GM19455 (cell line): Measurements from ENCODE around the gene ANO5.
"Not testable (repeated sequence)": the region's sequence is repeated elsewhere in the genome, so short reads cannot be mapped to it uniquely, and the experiment has no call there.

Source experiments
- ATAC-seq: cut with Tn5 transposase; IDR thresholded peaks from one replicate; pipeline ENCODE4 v1.9.1; 2021; ENCODE audit not compliant: unreplicated experiment

The ANO5 gene

GRCh38 chr11:22197139-22198005, 4.5 kb downstream of the ANO5 start:
- ATAC-seq = no peak

DNA sequence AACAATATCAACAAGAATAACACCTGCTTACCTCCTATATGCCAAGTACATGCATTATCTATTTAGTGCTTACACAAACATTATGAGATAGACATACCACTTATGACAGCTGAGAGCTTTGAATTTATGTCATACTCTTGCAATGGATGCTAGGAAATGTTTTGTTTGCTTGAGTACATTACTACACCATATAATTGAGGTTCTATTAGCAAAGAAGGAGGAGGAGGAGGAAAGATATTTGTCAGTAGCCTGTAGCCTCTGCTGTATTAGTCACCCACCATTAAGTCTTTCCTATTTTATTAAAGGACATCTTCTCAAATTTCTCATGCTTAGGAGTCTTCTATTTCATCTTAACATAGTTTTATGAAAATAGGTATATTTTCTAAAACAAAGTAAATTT, 6.4 kb downstream of the ANO5 start:
- ATAC-seq = no peak

GRCh38 chr11:22203281-22203680, 10.4 kb downstream of the ANO5 start:
- no peak for ATAC-seq

GRCh38 chr11:22207162-22207561, 14.3 kb downstream of the ANO5 start:
- ATAC-seq = no peak

DNA sequence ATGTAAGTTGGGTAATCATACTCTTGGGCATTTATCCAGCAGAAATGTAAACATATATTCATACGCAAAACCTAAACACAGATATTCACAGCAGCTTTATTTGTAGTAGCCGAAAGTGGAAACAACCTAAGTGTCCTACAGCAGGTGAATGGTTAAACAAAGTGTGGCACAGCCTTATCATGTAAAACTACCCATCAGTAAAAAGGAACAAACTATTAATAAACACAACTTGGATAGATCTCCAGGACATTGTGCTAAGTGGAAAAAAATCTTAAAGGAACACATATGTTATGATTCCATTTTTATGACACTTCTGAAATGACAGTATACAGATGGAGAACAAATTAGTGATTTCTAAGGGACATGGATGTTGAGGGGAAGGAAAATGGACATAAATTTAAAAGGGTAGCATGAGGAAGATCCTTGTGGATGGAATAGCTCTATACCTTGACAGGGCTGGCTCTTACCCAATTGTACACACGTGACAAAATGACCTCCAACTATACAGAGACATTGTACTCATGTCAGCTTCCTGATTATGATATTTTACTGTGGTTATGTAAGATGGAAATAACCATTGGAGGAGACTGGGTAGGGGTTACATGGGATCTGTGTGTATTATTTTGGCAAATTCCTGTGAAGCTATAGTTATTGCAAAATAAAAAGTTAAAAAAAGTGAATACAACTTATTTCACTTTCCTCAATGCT, 15.4 kb downstream of the ANO5 start:
- ATAC-seq = no peak

- no peak for ATAC-seq
These were observed 24.1 kb downstream of the ANO5 start for GRCh38 chr11:22216940-22217339.

DNA sequence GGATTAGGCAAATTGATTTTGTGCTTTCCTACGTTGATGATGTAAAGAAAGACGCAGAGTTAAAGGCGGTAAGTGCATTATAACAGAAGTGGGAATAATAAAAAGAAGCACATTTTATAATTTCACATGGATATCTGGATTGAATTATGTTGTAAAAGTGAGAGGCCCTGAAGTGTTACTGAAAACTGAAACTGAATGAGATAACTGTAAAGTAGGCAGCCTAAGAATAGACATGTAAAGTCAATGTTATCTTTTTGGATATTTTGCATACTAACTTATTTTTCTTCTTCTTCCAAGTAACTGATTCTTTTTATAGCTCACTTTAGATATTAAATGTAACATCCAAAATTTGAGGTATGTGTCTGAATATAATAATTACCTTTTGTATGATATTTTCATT, 28.3 kb downstream of the ANO5 start:
- no peak for ATAC-seq

DNA sequence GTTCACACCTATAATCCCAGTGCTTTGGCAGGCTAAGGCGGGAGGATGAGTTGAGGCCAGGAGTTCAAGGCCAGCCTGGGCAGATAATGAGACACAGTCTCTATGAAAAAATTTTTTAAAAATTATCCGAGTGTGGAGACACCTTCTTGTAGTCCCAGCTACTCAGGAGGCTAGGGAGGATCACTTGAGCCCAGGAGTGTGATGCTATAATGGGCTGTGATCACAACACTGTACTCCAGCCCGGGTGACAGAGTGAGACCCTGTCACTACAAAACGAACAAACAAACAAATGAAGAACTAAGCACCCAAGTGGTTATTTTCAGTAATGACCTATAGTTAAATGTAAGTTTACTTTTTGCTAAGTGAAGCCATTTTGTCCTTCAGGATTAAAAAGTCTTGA, 32.3 kb downstream of the ANO5 start:
- no peak for ATAC-seq

GRCh38 chr11:22234743-22235142, 41.9 kb downstream of the ANO5 start:
- no peak for ATAC-seq

GRCh38 chr11:22244986-22245592, 52.2 kb downstream of the ANO5 start:
- ATAC-seq = peak; percentile 96

DNA sequence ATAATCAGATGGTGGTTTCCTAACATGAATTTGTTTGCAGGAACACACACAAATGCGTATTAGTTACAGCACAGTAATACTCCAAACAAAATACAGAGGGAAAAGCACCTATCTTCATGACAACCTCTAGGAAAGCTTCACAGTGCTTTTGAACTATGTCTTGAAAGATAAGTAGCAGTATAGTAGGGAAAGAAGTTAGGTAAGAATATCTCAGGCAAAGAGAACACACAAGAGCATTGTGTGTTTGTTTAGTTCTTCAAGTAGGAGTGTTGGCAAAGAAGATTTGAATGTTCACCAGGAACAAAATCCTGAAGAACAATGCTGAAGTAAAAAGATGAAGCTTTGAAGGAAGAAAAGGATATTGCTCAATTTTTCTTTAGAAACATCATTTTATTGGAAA, 54.1 kb downstream of the ANO5 start:
- ATAC-seq = no peak

DNA sequence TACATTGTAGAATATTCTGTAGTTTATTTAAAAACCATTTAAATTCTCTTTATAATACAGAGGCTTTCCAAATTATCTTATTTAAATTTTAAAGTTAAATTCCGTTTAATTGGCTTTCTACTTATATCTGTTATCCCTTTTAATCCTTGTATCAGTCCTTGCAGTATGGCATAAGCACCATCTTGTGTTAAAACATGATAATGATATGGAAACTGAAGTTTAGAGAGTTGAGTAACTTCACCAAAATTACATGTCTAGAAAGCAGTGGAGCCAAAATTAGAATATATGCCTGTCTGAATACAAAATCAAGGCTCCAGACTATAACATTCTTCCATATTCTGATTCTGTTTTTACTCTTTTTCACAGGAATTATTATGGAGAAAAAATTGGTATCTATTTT, 57.0 kb downstream of the ANO5 start:
- ATAC-seq = no peak

- ATAC-seq = no peak
These were observed 64.0 kb downstream of the ANO5 start for GRCh38 chr11:22256876-22257275.

DNA sequence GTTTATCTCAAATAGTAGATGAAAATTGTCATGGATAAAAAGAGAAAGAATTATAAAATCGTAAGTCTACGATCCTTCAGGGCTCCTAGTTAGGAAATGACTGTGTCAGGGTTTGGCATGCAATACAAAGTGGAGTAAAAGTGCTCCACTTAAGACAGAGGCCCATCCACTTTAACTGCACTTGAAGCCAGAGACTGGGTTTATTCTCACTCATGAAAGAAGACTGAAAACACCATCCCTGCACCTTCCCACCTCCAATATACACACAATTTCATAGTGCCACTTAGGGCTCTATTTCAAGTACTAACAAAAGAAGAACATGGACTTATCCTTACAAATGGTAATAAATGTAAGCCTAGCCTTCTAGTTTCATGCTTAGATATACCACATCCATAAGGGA, 70.7 kb downstream of the ANO5 start:
- no peak for ATAC-seq

GRCh38 chr11:22268983-22269624, 76.2 kb downstream of the ANO5 start:
- not testable (repeated sequence) for ATAC-seq

DNA sequence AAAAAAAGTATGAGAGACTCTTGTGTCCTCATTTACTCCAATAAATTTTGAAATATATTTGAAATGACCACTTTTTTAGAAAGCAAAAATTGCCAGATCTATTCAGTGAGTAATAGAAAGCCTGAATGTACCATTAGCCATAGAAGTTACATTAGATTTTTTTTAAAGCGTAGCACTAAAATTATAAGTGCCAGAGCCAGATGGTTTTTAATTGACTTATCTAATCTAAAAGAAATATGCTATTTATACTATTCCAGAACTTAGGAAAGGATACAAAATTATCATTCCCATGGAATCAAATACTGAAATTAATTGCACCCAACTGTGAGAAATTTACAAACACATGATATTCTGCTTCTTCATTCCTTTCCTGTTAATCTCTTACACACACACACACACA, 80.9 kb downstream of the ANO5 start:
- no peak for ATAC-seq

- no peak for ATAC-seq
These were observed 82.7 kb downstream of the ANO5 start for GRCh38 chr11:22275600-22275999.

DNA sequence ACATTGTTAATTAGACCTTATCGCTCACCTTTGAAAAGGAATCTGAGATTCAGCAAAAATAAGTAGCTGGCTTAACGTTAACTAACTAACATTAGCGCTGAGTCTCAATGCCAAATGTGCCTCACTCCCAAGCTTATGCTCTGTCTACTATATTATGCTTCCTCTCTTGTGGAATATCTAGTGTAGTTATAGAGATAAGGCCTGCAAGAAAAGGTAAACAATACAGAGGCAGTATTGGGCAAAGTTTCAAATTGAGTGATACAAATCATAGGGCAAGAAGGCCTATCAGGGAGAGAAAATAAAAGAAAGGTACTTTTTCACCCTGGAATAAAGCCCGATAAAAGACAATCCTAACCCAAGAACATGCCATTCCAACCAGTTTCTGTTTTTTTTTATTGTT, 83.7 kb downstream of the ANO5 start:
- ATAC-seq = no peak

- ATAC-seq = not testable (repeated sequence)
These were observed 92.1 kb downstream of the ANO5 start for GRCh38 chr11:22284991-22285390.

DNA sequence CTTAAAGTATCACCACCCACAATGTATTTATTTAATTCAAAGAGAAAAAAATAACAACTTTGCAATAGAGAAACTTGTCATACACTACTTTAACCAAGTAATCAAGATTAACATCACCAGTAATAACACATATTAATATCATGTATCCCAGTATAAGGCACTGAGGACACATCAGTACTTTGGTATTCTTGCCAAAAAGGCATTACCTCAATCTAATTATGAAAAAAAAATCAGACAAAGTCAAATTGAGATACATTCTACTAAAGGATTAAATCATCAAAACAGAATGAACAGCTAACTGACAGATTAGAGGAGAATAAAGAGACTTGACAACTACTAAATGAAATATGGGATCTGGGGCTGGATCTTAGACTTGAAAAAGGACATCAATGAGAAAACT, 109.5 kb downstream of the ANO5 start:
- no peak for ATAC-seq

DNA sequence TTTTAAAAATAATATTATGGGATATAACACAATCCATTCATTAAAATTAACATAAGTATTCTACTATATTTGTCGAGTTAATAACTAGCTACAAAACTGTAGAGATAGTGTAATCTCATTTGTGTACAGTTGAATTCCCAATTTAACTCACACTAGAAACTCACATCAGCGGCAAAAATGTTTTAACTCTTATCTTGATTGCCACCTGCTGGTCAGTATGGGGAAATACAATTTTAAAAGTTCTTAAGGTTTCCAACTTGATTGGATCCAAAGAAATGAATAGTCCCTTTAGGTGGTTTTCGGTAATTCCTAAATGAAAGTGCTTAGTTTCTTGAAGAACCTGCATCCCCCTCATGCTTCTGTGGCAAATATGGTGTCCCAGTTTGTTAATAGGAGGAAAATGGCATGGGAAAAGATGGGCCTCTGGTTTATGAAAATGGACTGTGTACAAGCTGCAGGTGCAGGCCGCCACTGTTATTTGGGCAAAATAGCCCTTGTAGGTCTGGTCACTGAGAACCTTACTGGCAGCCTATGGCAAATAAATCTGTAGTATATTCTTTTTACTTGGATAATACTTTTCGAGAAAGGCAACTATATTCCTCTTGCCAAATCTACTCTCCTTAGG, 111.6 kb downstream of the ANO5 start:
- ATAC-seq = no peak
